NCI-H2107 (cell line): Measurements from ENCODE around the gene MET.
"Not testable (repeated sequence)": the region's sequence is repeated elsewhere in the genome, so short reads cannot be mapped to it uniquely, and the experiment has no call there.

Source experiments
- DNase-seq: peaks from one replicate; lab custom pipeline; 2025; lab: John Stamatoyannopoulos, UW

The MET gene

GRCh38 chr7:116727432-116728009, 55.5 kb downstream of the MET start:
- DNase-seq, result no peak

GRCh38 chr7:116728413-116728812, 56.4 kb downstream of the MET start:
- DNase-seq, result no peak

GRCh38 chr7:116730097-116731022, 58.4 kb downstream of the MET start:
- DNase-seq, result no peak

GRCh38 chr7:116731023-116731395, 59.0 kb downstream of the MET start:
- DNase-seq, result no peak

GRCh38 chr7:116731445-116732335, 59.7 kb downstream of the MET start:
- DNase-seq, result no peak

- no peak for DNase-seq
These were observed 61.0 kb downstream of the MET start for GRCh38 chr7:116732788-116733694.

GRCh38 chr7:116733924-116734580, 62.1 kb downstream of the MET start:
- DNase-seq, result no peak

GRCh38 chr7:116734710-116735109, 62.7 kb downstream of the MET start:
- no peak for DNase-seq

GRCh38 chr7:116736927-116737715, 65.1 kb downstream of the MET start:
- no peak for DNase-seq

- no peak for DNase-seq
These were observed 66.4 kb downstream of the MET start for GRCh38 chr7:116738378-116738777.

- no peak for DNase-seq
These were observed 67.3 kb downstream of the MET start for GRCh38 chr7:116739307-116739706.

GRCh38 chr7:116740231-116740630, 68.2 kb downstream of the MET start:
- DNase-seq, result no peak

GRCh38 chr7:116740755-116741462, 68.9 kb downstream of the MET start:
- no peak for DNase-seq

GRCh38 chr7:116741625-116742316, 69.8 kb downstream of the MET start:
- no peak for DNase-seq

- no peak for DNase-seq
These were observed 70.6 kb downstream of the MET start for GRCh38 chr7:116742641-116743040.

GRCh38 chr7:116743835-116744234, 71.8 kb downstream of the MET start:
- DNase-seq, result not testable (repeated sequence)

- not testable (repeated sequence) for DNase-seq
These were observed 74.4 kb downstream of the MET start for GRCh38 chr7:116746388-116746787.

GRCh38 chr7:116751070-116751469, 79.1 kb downstream of the MET start:
- not testable (repeated sequence) for DNase-seq
